SK-N-SH treated with all-trans-retinoic acid at 6 μM for 48 hours (cell line): ENCODE results near the gene ZNF462.

Experiments used
- ATAC-seq: fragments of 200-7000 bp; cut with Tn5 transposase; 3 replicates; pipeline ENCODE4 v1.9.1; 2020; ENCODE audit warnings: mild to moderate bottlenecking, moderate library complexity
- ARNTL ChIP-seq: fragments of 450-650 bp; formaldehyde crosslinking; IDR thresholded peaks from 2 replicates; pipeline ENCODE4 v1.5.0; 2020; ENCODE audit warnings: low read depth, mild to moderate bottlenecking, moderate library complexity, borderline replicate concordance
- CSDC2 ChIP-seq: fragments of 250-450 bp; sonication (Bioruptor Pico); IDR thresholded peaks from 2 replicates; pipeline ENCODE4 v1.5.0; 2020; ENCODE audit warnings: mild to moderate bottlenecking, moderate library complexity
- ESRRG ChIP-seq: fragments of 250-450 bp; sonication (Bioruptor Pico); IDR thresholded peaks from 2 replicates; pipeline ENCODE4 v1.6.1; 2021; ENCODE audit warnings: mild to moderate bottlenecking
- GLIS3 ChIP-seq: fragments of 250-450 bp; sonication (Bioruptor Pico); IDR thresholded peaks from 2 replicates; pipeline ENCODE4 v1.5.0; 2020; ENCODE audit warnings: mild to moderate bottlenecking, moderate library complexity
- ISL1 ChIP-seq: fragments of 250-450 bp; sonication (Bioruptor Pico); IDR thresholded peaks from 2 replicates; pipeline ENCODE4 v2.1.2; 2022; ENCODE audit warnings: mild to moderate bottlenecking, moderate library complexity
- OSR1 ChIP-seq: fragments of 250-450 bp; sonication (Bioruptor Pico); IDR thresholded peaks from 2 replicates; pipeline ENCODE4 v1.8.0; 2022; ENCODE audit warnings: moderate library complexity, mild to moderate bottlenecking, inconsistent platforms
- PPARA ChIP-seq: fragments of 250-450 bp; sonication (Bioruptor Pico); IDR thresholded peaks from 2 replicates; pipeline ENCODE4 v1.5.0; 2020; ENCODE audit warnings: mild to moderate bottlenecking, borderline replicate concordance
- RARB ChIP-seq: fragments of 250-450 bp; sonication (Bioruptor Pico); IDR thresholded peaks from 2 replicates; pipeline ENCODE4 v1.8.0; 2021; ENCODE audit warnings: mild to moderate bottlenecking, moderate library complexity
- SNAI2 ChIP-seq: fragments of 250-450 bp; sonication (Bioruptor Pico); IDR thresholded peaks from 2 replicates; pipeline ENCODE4 v1.5.0; 2020; ENCODE audit warnings: mild to moderate bottlenecking, moderate library complexity
- TCF4 ChIP-seq: fragments of 250-450 bp; sonication (Bioruptor Pico); IDR thresholded peaks from 2 replicates; pipeline ENCODE4 v1.8.0; 2021; ENCODE audit warnings: mild to moderate bottlenecking, moderate library complexity, borderline replicate concordance
- TOX ChIP-seq: fragments of 250-450 bp; sonication (Bioruptor Pico); IDR thresholded peaks from 2 replicates; pipeline ENCODE4 v1.8.0; 2021; ENCODE audit warnings: mild to moderate bottlenecking, moderate library complexity, borderline replicate concordance
- TSHZ2 ChIP-seq: fragments of 250-450 bp; sonication (Bioruptor Pico); IDR thresholded peaks from 2 replicates; pipeline ENCODE4 v1.5.0; 2020; ENCODE audit warnings: mild to moderate bottlenecking, moderate library complexity
- ZC3H10 ChIP-seq: fragments of 250-450 bp; sonication (Bioruptor Pico); IDR thresholded peaks from 2 replicates; pipeline ENCODE4 v1.5.1; 2021; ENCODE audit warnings: mild to moderate bottlenecking, moderate library complexity
- ZFP3 ChIP-seq: fragments of 250-450 bp; sonication (Bioruptor Pico); IDR thresholded peaks from 2 replicates; pipeline ENCODE4 v1.5.0; 2020; ENCODE audit warnings: mild to moderate bottlenecking, moderate library complexity
- ZFP30 ChIP-seq: fragments of 450-650 bp; formaldehyde crosslinking; IDR thresholded peaks from 2 replicates; pipeline ENCODE4 v1.5.0; 2022; ENCODE audit warnings: mild to moderate bottlenecking, moderate library complexity
- ZNF565 ChIP-seq: fragments of 450-650 bp; formaldehyde crosslinking; conservative IDR thresholded peaks from 2 replicates; pipeline ENCODE4 v1.5.0; 2020; ENCODE audit warnings: low read depth, mild to moderate bottlenecking, moderate library complexity
- ZNF70 ChIP-seq: fragments of 450-650 bp; formaldehyde crosslinking; IDR thresholded peaks from 2 replicates; pipeline ENCODE4 v1.5.0; 2020; ENCODE audit warnings: mild to moderate bottlenecking, moderate library complexity
- ZNF8 ChIP-seq: fragments of 450-650 bp; formaldehyde crosslinking; IDR thresholded peaks from 2 replicates; pipeline ENCODE4 v1.5.0; 2020; ENCODE audit warnings: mild to moderate bottlenecking, moderate library complexity
- TF ChIP-seq, protein P1 (sequence below): fragments of 250-450 bp; sonication (Bioruptor Pico); IDR thresholded peaks from 2 replicates; pipeline ENCODE4 v1.8.0; 2020; ENCODE audit warnings: mild to moderate bottlenecking, moderate library complexity, borderline replicate concordance
- TF ChIP-seq, protein P2 (sequence below): fragments of 250-450 bp; sonication (Bioruptor Pico); IDR thresholded peaks from 2 replicates; pipeline ENCODE4 v1.5.1; 2020; ENCODE audit warnings: low read depth, mild to moderate bottlenecking, moderate library complexity
- TF ChIP-seq, protein P3 (sequence below): fragments of 250-450 bp; sonication (Bioruptor Pico); IDR thresholded peaks from 2 replicates; pipeline ENCODE4 v1.5.1; 2021; ENCODE audit warnings: mild to moderate bottlenecking, moderate library complexity

Gene ZNF462

GRCh38 chr9:106875529-106875928, 12.6 kb downstream of the ZNF462 start:
- TF ChIP-seq SNAI2 (no peak), ZNF8 (CRISPR knock-in tag) (no peak), ZNF565 (CRISPR knock-in tag) (no peak), ESRRG (no peak), ZFP30 (CRISPR knock-in tag) (no peak), ZC3H10 (CRISPR knock-in tag) (no peak), GLIS3 (CRISPR knock-in tag) (no peak), OSR1 (CRISPR knock-in tag) (no peak), ARNTL (no peak), CSDC2 (no peak), TCF4 (CRISPR knock-in tag) (no peak), ZNF70 (CRISPR knock-in tag) (no peak), RARB (CRISPR knock-in tag) (no peak)
- TF ChIP-seq, protein P1, sequence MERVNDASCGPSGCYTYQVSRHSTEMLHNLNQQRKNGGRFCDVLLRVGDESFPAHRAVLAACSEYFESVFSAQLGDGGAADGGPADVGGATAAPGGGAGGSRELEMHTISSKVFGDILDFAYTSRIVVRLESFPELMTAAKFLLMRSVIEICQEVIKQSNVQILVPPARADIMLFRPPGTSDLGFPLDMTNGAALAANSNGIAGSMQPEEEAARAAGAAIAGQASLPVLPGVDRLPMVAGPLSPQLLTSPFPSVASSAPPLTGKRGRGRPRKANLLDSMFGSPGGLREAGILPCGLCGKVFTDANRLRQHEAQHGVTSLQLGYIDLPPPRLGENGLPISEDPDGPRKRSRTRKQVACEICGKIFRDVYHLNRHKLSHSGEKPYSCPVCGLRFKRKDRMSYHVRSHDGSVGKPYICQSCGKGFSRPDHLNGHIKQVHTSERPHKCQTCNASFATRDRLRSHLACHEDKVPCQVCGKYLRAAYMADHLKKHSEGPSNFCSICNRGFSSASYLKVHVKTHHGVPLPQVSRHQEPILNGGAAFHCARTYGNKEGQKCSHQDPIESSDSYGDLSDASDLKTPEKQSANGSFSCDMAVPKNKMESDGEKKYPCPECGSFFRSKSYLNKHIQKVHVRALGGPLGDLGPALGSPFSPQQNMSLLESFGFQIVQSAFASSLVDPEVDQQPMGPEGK (CRISPR knock-in tag), result no peak
- TF ChIP-seq, protein P2, sequence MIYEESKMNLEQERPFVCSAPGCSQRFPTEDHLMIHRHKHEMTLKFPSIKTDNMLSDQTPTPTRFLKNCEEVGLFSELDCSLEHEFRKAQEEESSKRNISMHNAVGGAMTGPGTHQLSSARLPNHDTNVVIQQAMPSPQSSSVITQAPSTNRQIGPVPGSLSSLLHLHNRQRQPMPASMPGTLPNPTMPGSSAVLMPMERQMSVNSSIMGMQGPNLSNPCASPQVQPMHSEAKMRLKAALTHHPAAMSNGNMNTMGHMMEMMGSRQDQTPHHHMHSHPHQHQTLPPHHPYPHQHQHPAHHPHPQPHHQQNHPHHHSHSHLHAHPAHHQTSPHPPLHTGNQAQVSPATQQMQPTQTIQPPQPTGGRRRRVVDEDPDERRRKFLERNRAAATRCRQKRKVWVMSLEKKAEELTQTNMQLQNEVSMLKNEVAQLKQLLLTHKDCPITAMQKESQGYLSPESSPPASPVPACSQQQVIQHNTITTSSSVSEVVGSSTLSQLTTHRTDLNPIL, result no peak
- TF ChIP-seq, protein P3, sequence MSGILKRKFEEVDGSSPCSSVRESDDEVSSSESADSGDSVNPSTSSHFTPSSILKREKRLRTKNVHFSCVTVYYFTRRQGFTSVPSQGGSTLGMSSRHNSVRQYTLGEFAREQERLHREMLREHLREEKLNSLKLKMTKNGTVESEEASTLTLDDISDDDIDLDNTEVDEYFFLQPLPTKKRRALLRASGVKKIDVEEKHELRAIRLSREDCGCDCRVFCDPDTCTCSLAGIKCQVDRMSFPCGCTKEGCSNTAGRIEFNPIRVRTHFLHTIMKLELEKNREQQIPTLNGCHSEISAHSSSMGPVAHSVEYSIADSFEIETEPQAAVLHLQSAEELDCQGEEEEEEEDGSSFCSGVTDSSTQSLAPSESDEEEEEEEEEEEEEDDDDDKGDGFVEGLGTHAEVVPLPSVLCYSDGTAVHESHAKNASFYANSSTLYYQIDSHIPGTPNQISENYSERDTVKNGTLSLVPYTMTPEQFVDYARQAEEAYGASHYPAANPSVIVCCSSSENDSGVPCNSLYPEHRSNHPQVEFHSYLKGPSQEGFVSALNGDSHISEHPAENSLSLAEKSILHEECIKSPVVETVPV, result no peak
- ATAC-seq, result no peak

- no peak for ATAC-seq
- no peak for TF ChIP-seq ARNTL
- no peak for TF ChIP-seq ZC3H10 (CRISPR knock-in tag)
- TF ChIP-seq ZNF565 (CRISPR knock-in tag), result no peak
- TF ChIP-seq, protein P1 (CRISPR knock-in tag), result no peak
- TF ChIP-seq ZNF8 (CRISPR knock-in tag), result no peak
- TF ChIP-seq PPARA (CRISPR knock-in tag), result no peak
- no peak for TF ChIP-seq ZFP30 (CRISPR knock-in tag)
- no peak for TF ChIP-seq GLIS3 (CRISPR knock-in tag)
- TF ChIP-seq ISL1 (CRISPR knock-in tag), result no peak
- TF ChIP-seq ZFP3, result no peak
- TF ChIP-seq TSHZ2 (CRISPR knock-in tag), result no peak
- TF ChIP-seq SNAI2, result no peak
Observed at GRCh38 chr9:106877345-106877744, 14.4 kb downstream of the ZNF462 start.

- ATAC-seq, result peak; percentile 7; the same call in 1 of the 3 replicates
- TF ChIP-seq ESRRG (no peak), GLIS3 (CRISPR knock-in tag) (no peak), CSDC2 (no peak), TSHZ2 (CRISPR knock-in tag) (no peak), ZFP30 (CRISPR knock-in tag) (no peak), ARNTL (no peak), ZNF70 (CRISPR knock-in tag) (no peak), PPARA (CRISPR knock-in tag) (no peak), TOX (CRISPR knock-in tag) (no peak)
- TF ChIP-seq, protein P2, result no peak
Observed at GRCh38 chr9:106878081-106878837, 15.3 kb downstream of the ZNF462 start.
